ENCODE data around the gene ANKRD13B.

ANKRD13B gene

DNA sequence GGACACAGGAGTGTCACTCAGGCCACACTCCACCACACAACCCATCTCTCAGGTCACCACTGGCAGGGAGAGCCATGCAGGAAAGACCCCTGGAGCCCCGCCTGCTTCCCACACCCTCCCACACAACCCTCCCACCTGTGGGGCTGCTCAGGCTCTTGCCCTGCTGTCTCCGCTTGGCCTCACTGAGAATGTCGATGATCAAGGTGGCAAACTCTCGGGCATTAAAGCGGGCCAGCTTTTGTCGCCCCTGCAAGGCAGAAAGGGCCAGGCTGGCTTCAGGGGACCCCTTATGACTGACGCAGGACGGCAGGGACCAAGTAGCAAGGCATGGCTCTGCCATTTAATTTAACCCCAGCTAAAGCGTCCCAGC, 15.9 kb upstream of the ANKRD13B start:
- no peak for TF ChIP-seq ZBTB7A (IDR thresholded peaks at IDR 0.05; ENCODE audit: low read depth)
- TF ChIP-seq YY1 (IDR thresholded peaks at IDR 0.05; ENCODE audit: low read depth) = no peak
- TF ChIP-seq TAF1 (IDR thresholded peaks at IDR 0.05; ENCODE audit: low read depth) = no peak
- TF ChIP-seq CEBPB (IDR thresholded peaks at IDR 0.05) = no peak
- TF ChIP-seq TEAD4 (IDR thresholded peaks at IDR 0.05) = no peak
- TF ChIP-seq NFIC (IDR thresholded peaks at IDR 0.05) = no peak
- TF ChIP-seq RAD21 (IDR thresholded peaks at IDR 0.05; ENCODE audit: low read depth) = no peak
- no peak for TF ChIP-seq EP300 (IDR thresholded peaks at IDR 0.05; ENCODE audit: borderline replicate concordance)
- TF ChIP-seq, protein P1, sequence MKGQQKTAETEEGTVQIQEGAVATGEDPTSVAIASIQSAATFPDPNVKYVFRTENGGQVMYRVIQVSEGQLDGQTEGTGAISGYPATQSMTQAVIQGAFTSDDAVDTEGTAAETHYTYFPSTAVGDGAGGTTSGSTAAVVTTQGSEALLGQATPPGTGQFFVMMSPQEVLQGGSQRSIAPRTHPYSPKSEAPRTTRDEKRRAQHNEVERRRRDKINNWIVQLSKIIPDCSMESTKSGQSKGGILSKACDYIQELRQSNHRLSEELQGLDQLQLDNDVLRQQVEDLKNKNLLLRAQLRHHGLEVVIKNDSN (IDR thresholded peaks at IDR 0.05) = no peak
- no peak for TF ChIP-seq TCF12 (IDR thresholded peaks at IDR 0.05; ENCODE audit: low read depth)
- no peak for TF ChIP-seq EGR1 (IDR thresholded peaks at IDR 0.05)
- TF ChIP-seq, protein P2, sequence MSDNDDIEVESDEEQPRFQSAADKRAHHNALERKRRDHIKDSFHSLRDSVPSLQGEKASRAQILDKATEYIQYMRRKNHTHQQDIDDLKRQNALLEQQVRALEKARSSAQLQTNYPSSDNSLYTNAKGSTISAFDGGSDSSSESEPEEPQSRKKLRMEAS (IDR thresholded peaks at IDR 0.05) = no peak
- TF ChIP-seq, protein P3, sequence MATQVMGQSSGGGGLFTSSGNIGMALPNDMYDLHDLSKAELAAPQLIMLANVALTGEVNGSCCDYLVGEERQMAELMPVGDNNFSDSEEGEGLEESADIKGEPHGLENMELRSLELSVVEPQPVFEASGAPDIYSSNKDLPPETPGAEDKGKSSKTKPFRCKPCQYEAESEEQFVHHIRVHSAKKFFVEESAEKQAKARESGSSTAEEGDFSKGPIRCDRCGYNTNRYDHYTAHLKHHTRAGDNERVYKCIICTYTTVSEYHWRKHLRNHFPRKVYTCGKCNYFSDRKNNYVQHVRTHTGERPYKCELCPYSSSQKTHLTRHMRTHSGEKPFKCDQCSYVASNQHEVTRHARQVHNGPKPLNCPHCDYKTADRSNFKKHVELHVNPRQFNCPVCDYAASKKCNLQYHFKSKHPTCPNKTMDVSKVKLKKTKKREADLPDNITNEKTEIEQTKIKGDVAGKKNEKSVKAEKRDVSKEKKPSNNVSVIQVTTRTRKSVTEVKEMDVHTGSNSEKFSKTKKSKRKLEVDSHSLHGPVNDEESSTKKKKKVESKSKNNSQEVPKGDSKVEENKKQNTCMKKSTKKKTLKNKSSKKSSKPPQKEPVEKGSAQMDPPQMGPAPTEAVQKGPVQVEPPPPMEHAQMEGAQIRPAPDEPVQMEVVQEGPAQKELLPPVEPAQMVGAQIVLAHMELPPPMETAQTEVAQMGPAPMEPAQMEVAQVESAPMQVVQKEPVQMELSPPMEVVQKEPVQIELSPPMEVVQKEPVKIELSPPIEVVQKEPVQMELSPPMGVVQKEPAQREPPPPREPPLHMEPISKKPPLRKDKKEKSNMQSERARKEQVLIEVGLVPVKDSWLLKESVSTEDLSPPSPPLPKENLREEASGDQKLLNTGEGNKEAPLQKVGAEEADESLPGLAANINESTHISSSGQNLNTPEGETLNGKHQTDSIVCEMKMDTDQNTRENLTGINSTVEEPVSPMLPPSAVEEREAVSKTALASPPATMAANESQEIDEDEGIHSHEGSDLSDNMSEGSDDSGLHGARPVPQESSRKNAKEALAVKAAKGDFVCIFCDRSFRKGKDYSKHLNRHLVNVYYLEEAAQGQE (IDR thresholded peaks at IDR 0.05; ENCODE audit: low read depth) = no peak
- TF ChIP-seq CREB1 (IDR thresholded peaks at IDR 0.05; ENCODE audit: low read depth) = no peak
- no peak for TF ChIP-seq FOXM1 (IDR thresholded peaks at IDR 0.05; ENCODE audit: borderline replicate concordance, low read depth)

DNA sequence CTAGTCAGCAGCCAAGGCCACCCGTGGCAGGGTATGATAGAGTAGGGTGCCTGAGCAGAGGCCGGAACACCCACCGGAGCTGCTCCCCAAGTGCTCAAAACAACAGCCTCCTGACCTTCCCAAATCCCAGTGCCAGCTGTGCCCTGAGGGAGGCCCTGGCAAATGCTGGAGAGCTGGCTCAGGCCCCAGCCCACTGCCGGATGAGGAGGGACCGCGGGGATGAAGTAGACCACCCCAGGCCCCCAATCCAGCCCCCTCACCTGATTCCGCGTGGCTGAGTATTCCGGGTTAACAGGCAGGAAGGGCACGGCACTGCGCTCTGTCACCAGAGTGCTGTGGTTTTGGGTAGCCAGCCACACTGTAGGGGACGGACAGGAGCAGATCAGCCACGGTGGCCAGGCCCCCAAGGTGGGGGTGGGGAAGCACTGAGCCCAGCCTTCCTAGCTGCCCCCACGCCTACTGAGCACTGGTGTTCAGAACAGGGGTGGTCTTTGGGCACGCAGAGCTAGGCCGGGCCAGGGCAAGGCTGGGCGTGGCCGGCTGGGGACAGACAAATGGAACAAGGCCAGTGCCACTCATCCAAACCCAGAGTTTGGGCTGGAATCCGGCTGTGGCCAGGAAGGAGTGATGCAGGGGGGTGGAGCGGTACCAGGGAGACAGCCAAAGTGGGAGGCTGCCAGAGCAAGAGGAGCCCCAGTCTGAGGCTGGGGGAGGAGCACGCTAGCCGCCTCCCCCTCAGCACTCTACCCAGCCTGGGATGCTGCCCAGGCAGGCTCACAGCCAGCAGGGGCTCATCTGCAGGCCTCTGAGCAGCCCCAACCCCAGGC, 15.3 kb upstream of the ANKRD13B start:
- TF ChIP-seq CREB1 (IDR thresholded peaks at IDR 0.05; ENCODE audit: low read depth) = no peak
- no peak for TF ChIP-seq TEAD4 (IDR thresholded peaks at IDR 0.05)
- TF ChIP-seq, protein P3 (IDR thresholded peaks at IDR 0.05; ENCODE audit: low read depth) = no peak
- TF ChIP-seq TAF1 (IDR thresholded peaks at IDR 0.05; ENCODE audit: low read depth) = no peak
- TF ChIP-seq TCF12 (IDR thresholded peaks at IDR 0.05; ENCODE audit: low read depth) = no peak
- TF ChIP-seq, protein P2 (IDR thresholded peaks at IDR 0.05) = no peak
- TF ChIP-seq RAD21 (IDR thresholded peaks at IDR 0.05; ENCODE audit: low read depth) = no peak
- TF ChIP-seq CEBPB (IDR thresholded peaks at IDR 0.05) = no peak
- TF ChIP-seq FOXM1 (IDR thresholded peaks at IDR 0.05; ENCODE audit: borderline replicate concordance, low read depth) = no peak
- no peak for TF ChIP-seq YY1 (IDR thresholded peaks at IDR 0.05; ENCODE audit: low read depth)
- TF ChIP-seq, protein P1 (IDR thresholded peaks at IDR 0.05) = no peak
- no peak for TF ChIP-seq ZBTB7A (IDR thresholded peaks at IDR 0.05; ENCODE audit: low read depth)

DNA sequence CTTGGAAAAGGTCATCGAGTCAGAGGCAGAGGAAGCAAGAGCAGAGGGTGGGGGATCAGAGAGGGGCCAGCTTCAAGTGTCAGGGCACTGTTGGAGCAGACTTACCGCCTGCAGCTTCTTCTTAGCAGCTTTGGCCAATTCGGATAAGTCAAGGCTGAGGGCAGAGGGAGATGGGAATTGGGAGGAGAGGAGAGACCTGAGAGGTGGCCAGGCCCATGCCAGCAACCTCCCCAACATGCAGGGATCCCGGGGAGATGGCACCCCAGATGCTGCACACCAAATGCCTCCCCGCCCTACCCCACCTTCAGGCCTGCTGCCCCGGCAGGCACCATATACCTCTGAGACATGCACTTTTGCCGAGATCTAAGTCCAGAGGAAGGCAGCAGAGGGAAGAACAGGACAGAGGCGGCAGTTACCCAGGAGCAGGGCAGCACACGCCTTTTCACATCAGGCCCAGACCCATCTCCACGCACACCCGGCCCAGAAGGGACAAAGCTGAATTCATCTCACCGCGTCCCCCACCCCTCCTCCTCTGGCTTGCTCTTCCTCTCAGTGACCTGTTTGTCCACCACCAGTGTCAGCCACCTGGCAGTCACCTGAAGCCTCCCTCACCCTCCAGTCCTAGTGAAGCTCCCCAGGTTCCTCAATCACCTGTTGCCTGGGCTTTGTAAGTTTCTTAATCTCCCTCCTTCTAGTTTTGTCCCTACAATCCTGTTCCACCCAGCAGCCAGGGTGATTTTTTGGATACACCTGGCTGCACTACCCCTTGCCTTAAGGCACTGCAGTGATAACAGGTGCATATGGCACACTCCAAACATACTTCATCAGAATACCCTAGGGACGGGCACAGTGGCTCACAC, 14.1 kb upstream of the ANKRD13B start:
- TF ChIP-seq TEAD4 (IDR thresholded peaks at IDR 0.05) = no peak
- no peak for TF ChIP-seq RAD21 (IDR thresholded peaks at IDR 0.05; ENCODE audit: low read depth)
- TF ChIP-seq CREB1 (IDR thresholded peaks at IDR 0.05; ENCODE audit: low read depth) = no peak
- TF ChIP-seq, protein P2 (IDR thresholded peaks at IDR 0.05) = no peak
- TF ChIP-seq ZBTB7A (IDR thresholded peaks at IDR 0.05; ENCODE audit: low read depth) = no peak
- TF ChIP-seq, protein P3 (IDR thresholded peaks at IDR 0.05; ENCODE audit: low read depth) = no peak
- no peak for TF ChIP-seq EP300 (IDR thresholded peaks at IDR 0.05; ENCODE audit: borderline replicate concordance)
- TF ChIP-seq TAF1 (IDR thresholded peaks at IDR 0.05; ENCODE audit: low read depth) = no peak
- no peak for TF ChIP-seq EGR1 (IDR thresholded peaks at IDR 0.05)
- no peak for TF ChIP-seq YY1 (IDR thresholded peaks at IDR 0.05; ENCODE audit: low read depth)
- TF ChIP-seq TCF12 (IDR thresholded peaks at IDR 0.05; ENCODE audit: low read depth) = no peak
- TF ChIP-seq, protein P1 (IDR thresholded peaks at IDR 0.05) = no peak
- TF ChIP-seq FOXM1 (IDR thresholded peaks at IDR 0.05; ENCODE audit: borderline replicate concordance, low read depth) = no peak
- TF ChIP-seq CEBPB (IDR thresholded peaks at IDR 0.05) = no peak
- no peak for TF ChIP-seq NFIC (IDR thresholded peaks at IDR 0.05)

All from Ishikawa (cell line).